HEK293 (cell line): ENCODE data around the gene ITPR2.
"Not testable (repeated sequence)": the region's sequence is repeated elsewhere in the genome, so short reads cannot be mapped to it uniquely, and the experiment has no call there.

Experiments
- CTCF ChIA-PET: fragments of 350-600 bp; formaldehyde crosslinking; extraction: SDS; loops from one replicate; lab custom pipeline; 2021; ENCODE audit warnings: antibody characterized with exemption; lab: Yijun Ruan, JAX
- POLR2A ChIA-PET: fragments of 300-600 bp; formaldehyde crosslinking; extraction: SDS; loops from one replicate; lab custom pipeline; 2020; ENCODE audit warnings: antibody characterized with exemption, inconsistent platforms; lab: Yijun Ruan, JAX
- H3K27ac ChIP-seq: fragments of 200-500 bp; sonication (Bioruptor generic); 2 replicates; pipeline ENCODE4 v1.5.1; 2014; ENCODE audit warnings: low read depth, low read length, control low read depth, inconsistent platforms; ENCODE audit errors: extremely low read depth
- H3K36me3 ChIP-seq, 2 experiments: fragments of 200-500 bp in 1 of 2; sonication (Bioruptor generic) in 1 of 2; 1 replicate in 1 of 2; 2 replicates in 1 of 2; pipeline ENCODE4 v1.5.1; 2014 to 2017; ENCODE audit warnings: inconsistent platforms in 2 of 2, low read length in 2 of 2; ENCODE audit not compliant: control insufficient read depth in 2 of 2, insufficient read depth in 1 of 2
- H3K4me1 ChIP-seq: fragments of 200-500 bp; sonication (Bioruptor generic); 2 replicates; pipeline ENCODE4 v1.5.1; 2014; ENCODE audit warnings: mild to moderate bottlenecking, low read length, inconsistent platforms; ENCODE audit not compliant: control insufficient read depth, insufficient read depth
- H3K4me3 ChIP-seq: 2 replicates; pipeline ENCODE4 v1.5.1; 2011; ENCODE audit warnings: low read depth, mild to moderate bottlenecking, control low read depth, low read length, moderate library complexity
- H3K9me3 ChIP-seq: fragments of 200-500 bp; sonication (Bioruptor generic); 2 replicates; pipeline ENCODE4 v1.5.1; 2014; ENCODE audit warnings: low read depth, low read length, inconsistent platforms; ENCODE audit not compliant: control insufficient read depth, insufficient read depth
- BCL11B ChIP-seq: fragments of 450-650 bp; formaldehyde crosslinking; IDR thresholded peaks from 2 replicates; pipeline ENCODE4 v1.5.1; 2016; ENCODE audit warnings: low read depth, missing biosample characterization, missing genetic modification characterization
- GLIS1 ChIP-seq: fragments of 450-650 bp; formaldehyde crosslinking; IDR thresholded peaks from 2 replicates; pipeline ENCODE4 v1.5.1; 2016; ENCODE audit warnings: missing biosample characterization, missing genetic modification characterization
- HOXA7 ChIP-seq: sonication (generic); formaldehyde crosslinking; IDR thresholded peaks from 2 replicates; pipeline ENCODE4 v1.8.1; 2022; ENCODE audit warnings: missing genetic modification reagents, borderline replicate concordance
- KLF16 ChIP-seq: fragments of 450-650 bp; formaldehyde crosslinking; IDR thresholded peaks from 2 replicates; pipeline ENCODE4 v1.5.1; 2017; ENCODE audit warnings: missing biosample characterization, missing genetic modification characterization
- KLF8 ChIP-seq: fragments of 450-650 bp; formaldehyde crosslinking; IDR thresholded peaks from 2 replicates; pipeline ENCODE4 v1.5.1; 2016; ENCODE audit warnings: missing biosample characterization, missing genetic modification characterization
- MZF1 ChIP-seq: fragments of 450-650 bp; formaldehyde crosslinking; IDR thresholded peaks from 2 replicates; pipeline ENCODE4 v1.5.1; 2017; ENCODE audit warnings: missing biosample characterization, missing genetic modification characterization, borderline replicate concordance
- REPIN1 ChIP-seq: fragments of 450-650 bp; formaldehyde crosslinking; IDR thresholded peaks from 2 replicates; pipeline ENCODE4 v1.5.1; 2017; ENCODE audit warnings: missing biosample characterization, missing genetic modification characterization, low read depth
- SCRT2 ChIP-seq: fragments of 450-650 bp; formaldehyde crosslinking; IDR thresholded peaks from 2 replicates; pipeline ENCODE4 v1.5.1; 2016; ENCODE audit warnings: missing biosample characterization, missing genetic modification characterization
- TCF7L2 ChIP-seq: IDR thresholded peaks from 2 replicates; pipeline ENCODE4 v1.6.1; 2011; ENCODE audit warnings: low read depth, mild to moderate bottlenecking, inconsistent platforms, low read length, moderate library complexity, borderline replicate concordance
- WT1 ChIP-seq: fragments of 450-650 bp; formaldehyde crosslinking; IDR thresholded peaks from 2 replicates; pipeline ENCODE4 v1.5.1; 2016; ENCODE audit warnings: missing biosample characterization, missing genetic modification characterization
- YY2 ChIP-seq: fragments of 450-650 bp; formaldehyde crosslinking; IDR thresholded peaks from 2 replicates; pipeline ENCODE4 v1.5.1; 2016; ENCODE audit warnings: missing biosample characterization, missing genetic modification characterization
- ZBTB20 ChIP-seq: fragments of 450-650 bp; formaldehyde crosslinking; IDR thresholded peaks from 2 replicates; pipeline ENCODE4 v1.5.1; 2016; ENCODE audit warnings: missing biosample characterization, missing genetic modification characterization
- ZEB2 ChIP-seq: fragments of 450-650 bp; formaldehyde crosslinking; IDR thresholded peaks from 2 replicates; pipeline ENCODE4 v1.5.1; 2016; ENCODE audit warnings: missing biosample characterization, missing genetic modification characterization
- ZNF146 ChIP-seq: fragments of 450-650 bp; formaldehyde crosslinking; IDR thresholded peaks from 2 replicates; pipeline ENCODE4 v1.5.1; 2016; ENCODE audit warnings: missing biosample characterization, missing genetic modification characterization
- ZNF155 ChIP-seq: fragments of 450-650 bp; formaldehyde crosslinking; IDR thresholded peaks from 2 replicates; pipeline ENCODE4 v1.5.1; 2016; ENCODE audit warnings: missing biosample characterization, missing genetic modification characterization
- ZNF184 ChIP-seq: fragments of 450-650 bp; IDR thresholded peaks from 2 replicates; pipeline ENCODE4 v1.5.1; 2018; ENCODE audit warnings: missing biosample characterization, mild to moderate bottlenecking, missing genetic modification characterization
- ZNF324 ChIP-seq: fragments of 450-650 bp; formaldehyde crosslinking; IDR thresholded peaks from 2 replicates; pipeline ENCODE4 v1.5.1; 2016; ENCODE audit warnings: missing biosample characterization, missing genetic modification characterization
- ZNF354C ChIP-seq: fragments of 450-650 bp; formaldehyde crosslinking; IDR thresholded peaks from 2 replicates; pipeline ENCODE4 v1.5.1; 2016; ENCODE audit warnings: missing biosample characterization, missing genetic modification characterization, low read depth, borderline replicate concordance
- ZNF423 ChIP-seq: fragments of 450-650 bp; formaldehyde crosslinking; IDR thresholded peaks from 2 replicates; pipeline ENCODE4 v1.5.1; 2016; ENCODE audit warnings: missing biosample characterization, missing genetic modification characterization
- ZNF501 ChIP-seq: fragments of 450-650 bp; formaldehyde crosslinking; IDR thresholded peaks from 2 replicates; pipeline ENCODE4 v1.5.1; 2016; ENCODE audit warnings: missing biosample characterization, missing genetic modification characterization
- ZNF555 ChIP-seq: fragments of 450-650 bp; formaldehyde crosslinking; conservative IDR thresholded peaks from 2 replicates; pipeline ENCODE4 v1.5.1; 2017; ENCODE audit warnings: missing biosample characterization, mild to moderate bottlenecking, missing genetic modification characterization, inconsistent platforms
- ZNF558 ChIP-seq: fragments of 450-650 bp; formaldehyde crosslinking; IDR thresholded peaks from 2 replicates; pipeline ENCODE4 v1.5.1; 2016; ENCODE audit warnings: missing biosample characterization, missing genetic modification characterization
- ZNF596 ChIP-seq: fragments of 450-650 bp; IDR thresholded peaks from 2 replicates; pipeline ENCODE4 v1.5.0; 2018; ENCODE audit warnings: missing biosample characterization, mild to moderate bottlenecking, missing genetic modification characterization, moderate library complexity
- ZNF600 ChIP-seq: fragments of 450-650 bp; formaldehyde crosslinking; IDR thresholded peaks from 2 replicates; pipeline ENCODE4 v1.5.1; 2016; ENCODE audit warnings: missing biosample characterization, missing genetic modification characterization
- ZNF677 ChIP-seq: fragments of 450-650 bp; IDR thresholded peaks from 2 replicates; pipeline ENCODE4 v1.5.0; 2018; ENCODE audit warnings: missing biosample characterization, mild to moderate bottlenecking, missing genetic modification characterization, moderate library complexity
- TF ChIP-seq, protein P1 (sequence below): fragments of 450-650 bp; formaldehyde crosslinking; IDR thresholded peaks from 2 replicates; pipeline ENCODE4 v1.5.1; 2016; ENCODE audit warnings: missing biosample characterization, missing genetic modification characterization, low read depth
- TF ChIP-seq, protein P2 (sequence below): sonication (generic); formaldehyde crosslinking; IDR thresholded peaks from 2 replicates; pipeline ENCODE4 v1.8.1; 2022; ENCODE audit warnings: mild to moderate bottlenecking, moderate library complexity, missing genetic modification reagents

ITPR2 gene

DNA sequence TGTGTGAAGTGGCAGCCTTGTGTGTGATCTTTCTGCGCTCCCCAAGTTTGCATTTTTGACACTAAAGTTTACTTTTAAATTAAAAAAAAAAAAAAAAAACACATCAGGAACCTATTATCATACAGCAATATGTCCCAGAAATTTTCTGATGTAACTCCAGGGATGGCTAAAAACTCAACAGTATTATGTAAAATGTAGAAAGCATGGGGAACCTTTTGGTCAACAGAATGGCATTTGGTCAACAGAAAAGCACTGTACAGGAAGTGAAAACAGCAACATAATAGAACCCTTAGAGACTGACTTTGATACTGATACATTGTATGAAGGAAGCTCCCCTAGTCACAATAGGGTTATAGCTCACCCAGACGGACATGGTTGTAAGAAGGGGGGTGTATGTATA lies 224.3 kb downstream of the ITPR2 start (continued):
- TF ChIP-seq, protein P1, sequence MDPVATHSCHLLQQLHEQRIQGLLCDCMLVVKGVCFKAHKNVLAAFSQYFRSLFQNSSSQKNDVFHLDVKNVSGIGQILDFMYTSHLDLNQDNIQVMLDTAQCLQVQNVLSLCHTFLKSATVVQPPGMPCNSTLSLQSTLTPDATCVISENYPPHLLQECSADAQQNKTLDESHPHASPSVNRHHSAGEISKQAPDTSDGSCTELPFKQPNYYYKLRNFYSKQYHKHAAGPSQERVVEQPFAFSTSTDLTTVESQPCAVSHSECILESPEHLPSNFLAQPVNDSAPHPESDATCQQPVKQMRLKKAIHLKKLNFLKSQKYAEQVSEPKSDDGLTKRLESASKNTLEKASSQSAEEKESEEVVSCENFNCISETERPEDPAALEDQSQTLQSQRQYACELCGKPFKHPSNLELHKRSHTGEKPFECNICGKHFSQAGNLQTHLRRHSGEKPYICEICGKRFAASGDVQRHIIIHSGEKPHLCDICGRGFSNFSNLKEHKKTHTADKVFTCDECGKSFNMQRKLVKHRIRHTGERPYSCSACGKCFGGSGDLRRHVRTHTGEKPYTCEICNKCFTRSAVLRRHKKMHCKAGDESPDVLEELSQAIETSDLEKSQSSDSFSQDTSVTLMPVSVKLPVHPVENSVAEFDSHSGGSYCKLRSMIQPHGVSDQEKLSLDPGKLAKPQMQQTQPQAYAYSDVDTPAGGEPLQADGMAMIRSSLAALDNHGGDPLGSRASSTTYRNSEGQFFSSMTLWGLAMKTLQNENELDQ (tag by site-specific recombination) = no peak
- no peak for TF ChIP-seq BCL11B
- no peak for TF ChIP-seq ZEB2 (tag by site-specific recombination)
- no peak for TF ChIP-seq ZNF146 (tag by site-specific recombination)
- TF ChIP-seq, all 188 proteins: peak for 0

DNA sequence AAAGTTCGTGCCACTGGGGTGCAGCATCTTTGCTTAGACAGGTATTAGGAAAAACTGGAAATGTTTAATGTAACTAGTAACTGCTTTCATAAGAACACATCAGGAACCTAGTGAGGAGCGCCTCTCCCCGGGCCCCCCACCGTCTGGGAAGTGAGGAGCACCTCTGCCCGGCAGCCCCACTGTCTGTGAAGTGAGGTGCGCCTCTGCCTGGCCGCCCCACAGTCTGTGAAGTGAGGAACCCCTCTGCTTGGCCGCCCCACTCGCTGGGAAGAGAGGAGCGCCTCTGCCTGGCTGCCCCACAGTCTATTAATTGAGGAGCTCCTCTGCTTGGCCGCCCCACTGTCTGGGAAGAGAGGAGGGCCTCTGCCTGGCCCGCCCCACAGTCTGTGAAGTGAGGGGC lies 224.7 kb downstream of the ITPR2 start:
- H3K4me1 ChIP-seq = no peaks in the 10 kb centered on the region
- H3K36me3 ChIP-seq = no peaks in the 10 kb centered on the region
- H3K9me3 ChIP-seq = no peaks in the 10 kb centered on the region
- no peak overlapping the region for H3K4me3 ChIP-seq
- TF ChIP-seq ZNF324 (no peak), ZNF555 (tag by site-specific recombination) (no peak), ZNF558 (tag by site-specific recombination) (no peak), ZNF677 (tag by site-specific recombination) (no peak), KLF8 (no peak)
- ChIA-PET POLR2A (no interaction called here), CTCF (interaction anchor here (0.6 kb wide), 1 partner anchor 41 kb away, joined by 3 read pairs; no protein-coding TSS in a partner anchor)
- no peak overlapping the region for H3K27ac ChIP-seq

DNA sequence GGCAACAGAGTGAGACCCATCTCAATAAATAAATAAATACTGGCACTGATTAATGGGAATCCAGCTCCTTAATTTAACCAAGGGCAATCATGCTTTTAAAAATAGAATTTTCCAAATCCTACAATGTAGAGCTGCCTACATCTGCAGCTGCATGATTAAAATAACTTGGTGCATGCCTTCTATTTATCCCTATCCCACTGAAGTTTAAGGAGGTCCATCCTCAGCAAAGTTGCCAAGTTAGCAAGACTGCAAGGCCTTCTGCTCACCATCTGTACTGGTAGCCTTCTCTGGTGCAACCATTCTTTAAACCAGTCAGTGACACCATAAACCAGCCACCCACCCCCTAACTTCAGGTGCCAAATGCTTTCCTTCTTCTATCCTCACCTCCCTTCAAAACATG lies 226.1 kb downstream of the ITPR2 start:
- Histone ChIP-seq H3K9me3 (no peaks in the 10 kb centered on the region), H3K4me1 (no peaks in the 10 kb centered on the region), H3K36me3 (peaks cover 0 to under 1% of the 10 kb centered on the region in 2 experiments; a peak in 1 of 3 replicates), H3K4me3 (no peak overlapping the region), H3K27ac (no peak overlapping the region)
- ChIA-PET POLR2A (interaction anchor here (0.6 kb wide), 1 partner anchor 331 kb away, joined by 3 read pairs; no protein-coding TSS in a partner anchor), CTCF (interaction anchor here (0.6 to 2.1 kb wide), 2 partner anchors 45 to 79 kb away, joined by 3 to 6 read pairs; no protein-coding TSS in a partner anchor)
- TF ChIP-seq YY2 (tag by site-specific recombination) = no peak
- no peak for TF ChIP-seq ZNF354C (tag by site-specific recombination)
- no peak for TF ChIP-seq ZNF324
- TF ChIP-seq, protein P2, sequence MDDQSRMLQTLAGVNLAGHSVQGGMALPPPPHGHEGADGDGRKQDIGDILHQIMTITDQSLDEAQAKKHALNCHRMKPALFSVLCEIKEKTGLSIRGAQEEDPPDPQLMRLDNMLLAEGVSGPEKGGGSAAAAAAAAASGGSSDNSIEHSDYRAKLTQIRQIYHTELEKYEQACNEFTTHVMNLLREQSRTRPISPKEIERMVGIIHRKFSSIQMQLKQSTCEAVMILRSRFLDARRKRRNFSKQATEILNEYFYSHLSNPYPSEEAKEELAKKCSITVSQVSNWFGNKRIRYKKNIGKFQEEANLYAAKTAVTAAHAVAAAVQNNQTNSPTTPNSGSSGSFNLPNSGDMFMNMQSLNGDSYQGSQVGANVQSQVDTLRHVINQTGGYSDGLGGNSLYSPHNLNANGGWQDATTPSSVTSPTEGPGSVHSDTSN = no peak
- no peak for TF ChIP-seq REPIN1 (tag by site-specific recombination)
- TF ChIP-seq ZBTB20 (tag by site-specific recombination) = no peak
- no peak for TF ChIP-seq HOXA7 (CRISPR knock-in tag)
- TF ChIP-seq ZNF423 (tag by site-specific recombination) = no peak
- no peak for TF ChIP-seq ZNF184 (tag by site-specific recombination)
- TF ChIP-seq ZNF600 = no peak
- TF ChIP-seq KLF16 = no peak
- TF ChIP-seq MZF1 (tag by site-specific recombination) = no peak
- no peak for TF ChIP-seq WT1
- no peak for TF ChIP-seq ZNF155 (tag by site-specific recombination)
- no peak for TF ChIP-seq GLIS1 (tag by site-specific recombination)
- TF ChIP-seq ZNF596 = no peak
- no peak for TF ChIP-seq TCF7L2
- no peak for TF ChIP-seq ZNF501 (tag by site-specific recombination)
- no peak for TF ChIP-seq SCRT2
- no peak for TF ChIP-seq ZNF677 (tag by site-specific recombination)

DNA sequence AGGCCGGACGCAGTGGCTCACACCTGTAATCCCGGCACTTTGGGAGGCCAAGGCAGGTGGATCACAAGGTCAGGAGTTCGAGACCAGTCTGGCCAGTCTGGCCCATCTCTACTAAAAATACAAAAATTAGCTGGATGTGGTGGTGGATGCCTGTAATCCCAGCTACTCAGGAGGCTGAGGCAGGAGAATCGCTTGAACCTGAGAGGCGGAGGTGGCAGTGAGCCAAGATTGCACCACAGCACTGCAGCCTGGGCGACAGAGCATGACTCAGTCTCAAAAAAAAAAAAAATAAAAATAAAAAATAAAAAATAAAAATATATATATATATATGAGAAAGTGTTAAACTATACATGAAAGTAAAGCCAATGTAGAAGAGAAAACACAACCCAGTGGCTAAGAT lies 228.2 kb downstream of the ITPR2 start:
- POLR2A ChIA-PET, H3K27ac ChIP-seq, H3K4me1 ChIP-seq, H3K4me3 ChIP-seq, H3K36me3 ChIP-seq, H3K9me3 ChIP-seq: not testable (repeated sequence)
- CTCF ChIA-PET = interaction anchor here (0.5 to 3.3 kb wide), 2 partner anchors 9 to 29 kb away, joined by 3 to 11 read pairs; no protein-coding TSS in a partner anchor
